GM12864 (cell line): ENCODE results near the gene IER5.
"Not testable (repeated sequence)": the region's sequence is repeated elsewhere in the genome, so short reads cannot be mapped to it uniquely, and the experiment has no call there.

Source experiments
- DNase-seq: peaks from one replicate; pipeline ENCODE4 v3.0.0-alpha.2; 2011; ENCODE audit warnings: low read depth
- H3K4me3 ChIP-seq: 2 replicates; pipeline ENCODE4 v1.5.1; 2011; ENCODE audit warnings: mild to moderate bottlenecking, low read depth, low read length, control low read depth
- TF ChIP-seq, protein P1 (sequence below): IDR thresholded peaks from 2 replicates; pipeline ENCODE4 v1.5.1; 2011; ENCODE audit warnings: low read depth, mild to moderate bottlenecking, moderate library complexity, low read length, control low read depth, inconsistent platforms; ENCODE audit errors: missing control alignments

IER5 gene

DNA sequence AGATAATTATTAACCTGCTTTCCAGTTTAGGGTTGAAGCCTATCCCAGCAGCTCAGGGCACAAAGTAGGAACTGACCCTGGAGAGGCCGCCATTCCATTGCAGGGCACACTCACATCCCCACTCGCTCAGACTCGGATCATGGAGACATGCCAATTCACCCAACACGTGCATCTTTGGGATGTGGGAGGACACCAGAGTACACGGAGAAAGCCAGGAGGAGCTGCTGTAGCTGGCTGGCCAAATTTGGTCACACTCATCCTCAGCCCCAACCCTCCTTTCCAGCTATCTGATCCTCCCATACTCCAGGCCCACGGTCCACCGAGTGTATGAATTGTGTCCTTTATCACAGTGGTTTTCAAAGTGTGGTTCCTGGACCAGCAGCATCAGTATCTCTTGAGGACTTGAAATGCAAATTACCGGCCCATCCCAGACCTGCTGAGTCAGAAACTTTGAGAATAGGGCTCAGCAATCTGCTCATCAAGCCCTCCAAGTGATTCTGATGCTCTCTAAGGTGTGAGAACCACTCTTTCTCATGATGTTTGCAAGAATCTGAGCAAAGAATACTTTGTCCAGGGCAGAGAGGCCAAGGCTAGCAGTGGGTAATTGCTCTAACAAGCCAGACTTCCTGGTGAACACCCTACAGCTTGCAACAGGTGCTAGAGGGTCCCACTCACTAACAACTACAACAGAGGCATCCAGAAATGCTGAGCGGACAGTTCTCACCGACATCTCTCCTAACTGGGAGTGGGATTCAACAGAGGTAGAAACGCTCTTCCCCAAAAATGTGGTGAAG is 26.3 kb downstream of the IER5 start:
- H3K4me3 ChIP-seq: no peak overlapping the region
- TF ChIP-seq, protein P1, sequence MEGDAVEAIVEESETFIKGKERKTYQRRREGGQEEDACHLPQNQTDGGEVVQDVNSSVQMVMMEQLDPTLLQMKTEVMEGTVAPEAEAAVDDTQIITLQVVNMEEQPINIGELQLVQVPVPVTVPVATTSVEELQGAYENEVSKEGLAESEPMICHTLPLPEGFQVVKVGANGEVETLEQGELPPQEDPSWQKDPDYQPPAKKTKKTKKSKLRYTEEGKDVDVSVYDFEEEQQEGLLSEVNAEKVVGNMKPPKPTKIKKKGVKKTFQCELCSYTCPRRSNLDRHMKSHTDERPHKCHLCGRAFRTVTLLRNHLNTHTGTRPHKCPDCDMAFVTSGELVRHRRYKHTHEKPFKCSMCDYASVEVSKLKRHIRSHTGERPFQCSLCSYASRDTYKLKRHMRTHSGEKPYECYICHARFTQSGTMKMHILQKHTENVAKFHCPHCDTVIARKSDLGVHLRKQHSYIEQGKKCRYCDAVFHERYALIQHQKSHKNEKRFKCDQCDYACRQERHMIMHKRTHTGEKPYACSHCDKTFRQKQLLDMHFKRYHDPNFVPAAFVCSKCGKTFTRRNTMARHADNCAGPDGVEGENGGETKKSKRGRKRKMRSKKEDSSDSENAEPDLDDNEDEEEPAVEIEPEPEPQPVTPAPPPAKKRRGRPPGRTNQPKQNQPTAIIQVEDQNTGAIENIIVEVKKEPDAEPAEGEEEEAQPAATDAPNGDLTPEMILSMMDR: no peak
- no peak for DNase-seq

DNA sequence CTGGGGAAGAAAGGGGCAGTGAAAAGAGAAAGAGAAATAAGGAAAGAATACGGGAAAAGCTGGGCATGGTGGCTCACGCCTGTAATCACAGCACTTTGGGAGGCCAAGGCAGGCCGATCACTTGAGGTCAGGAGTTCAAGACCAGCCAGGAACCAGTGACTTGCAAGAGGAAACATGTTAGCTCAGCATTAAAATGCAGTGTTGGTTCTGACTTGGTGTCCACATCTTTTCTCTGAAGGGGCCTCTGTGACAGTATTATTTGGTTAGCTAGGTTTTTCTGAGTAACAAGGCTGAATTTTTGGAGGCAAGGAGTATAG is 26.8 kb downstream of the IER5 start:
- H3K4me3 ChIP-seq: no peak overlapping the region
- no peak for DNase-seq
- TF ChIP-seq, protein P1: no peak

DNA sequence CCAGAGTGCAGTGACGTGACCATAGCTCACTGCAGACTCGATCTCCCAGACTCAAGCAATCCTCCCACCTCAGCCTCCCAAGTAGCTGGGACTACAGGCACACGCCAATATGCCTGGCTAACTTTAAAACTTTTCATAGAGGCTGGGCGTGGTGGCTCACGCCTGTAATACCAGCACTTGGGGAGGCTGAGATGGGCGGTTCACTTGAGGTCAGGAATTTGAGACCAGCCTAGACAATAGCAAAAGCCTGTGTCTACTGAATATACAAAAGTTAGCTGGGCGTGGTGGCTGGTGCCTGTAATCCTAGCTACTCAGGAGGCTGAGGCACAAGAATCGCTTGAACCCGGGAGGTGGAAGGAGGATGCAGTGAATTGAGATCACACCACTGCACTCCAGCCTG is 27.5 kb downstream of the IER5 start:
- H3K4me3 ChIP-seq, DNase-seq: not testable (repeated sequence)

DNA sequence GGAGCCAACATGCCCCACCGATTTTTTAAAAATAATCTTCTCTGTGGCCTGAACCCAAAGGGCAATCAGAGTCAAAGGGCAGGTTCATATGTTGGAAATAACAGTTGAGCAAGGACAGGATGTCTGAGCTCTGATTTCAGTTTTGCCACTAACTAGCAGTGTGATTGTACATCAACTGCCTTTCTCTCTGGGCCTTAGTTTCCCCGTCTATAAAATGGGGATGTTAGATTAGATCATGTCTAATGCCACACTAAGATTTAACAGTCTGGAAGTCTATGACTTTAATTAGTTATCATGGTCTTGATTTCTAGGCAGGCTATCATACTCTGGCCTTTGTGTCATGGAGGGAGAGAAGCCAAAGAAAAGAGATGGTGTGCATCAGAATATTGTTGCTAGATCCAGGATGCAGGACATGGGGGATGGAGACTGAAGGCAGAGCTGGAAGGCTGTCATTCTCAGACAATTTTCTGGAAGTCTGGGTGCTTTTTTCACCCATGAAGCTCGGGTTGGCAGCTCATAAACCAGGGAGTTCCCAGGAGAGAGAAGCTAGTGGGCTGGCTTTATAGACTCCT is 28.4 kb downstream of the IER5 start:
- H3K4me3 ChIP-seq: no peak overlapping the region
- no peak for DNase-seq
- TF ChIP-seq, protein P1: no peak

DNA sequence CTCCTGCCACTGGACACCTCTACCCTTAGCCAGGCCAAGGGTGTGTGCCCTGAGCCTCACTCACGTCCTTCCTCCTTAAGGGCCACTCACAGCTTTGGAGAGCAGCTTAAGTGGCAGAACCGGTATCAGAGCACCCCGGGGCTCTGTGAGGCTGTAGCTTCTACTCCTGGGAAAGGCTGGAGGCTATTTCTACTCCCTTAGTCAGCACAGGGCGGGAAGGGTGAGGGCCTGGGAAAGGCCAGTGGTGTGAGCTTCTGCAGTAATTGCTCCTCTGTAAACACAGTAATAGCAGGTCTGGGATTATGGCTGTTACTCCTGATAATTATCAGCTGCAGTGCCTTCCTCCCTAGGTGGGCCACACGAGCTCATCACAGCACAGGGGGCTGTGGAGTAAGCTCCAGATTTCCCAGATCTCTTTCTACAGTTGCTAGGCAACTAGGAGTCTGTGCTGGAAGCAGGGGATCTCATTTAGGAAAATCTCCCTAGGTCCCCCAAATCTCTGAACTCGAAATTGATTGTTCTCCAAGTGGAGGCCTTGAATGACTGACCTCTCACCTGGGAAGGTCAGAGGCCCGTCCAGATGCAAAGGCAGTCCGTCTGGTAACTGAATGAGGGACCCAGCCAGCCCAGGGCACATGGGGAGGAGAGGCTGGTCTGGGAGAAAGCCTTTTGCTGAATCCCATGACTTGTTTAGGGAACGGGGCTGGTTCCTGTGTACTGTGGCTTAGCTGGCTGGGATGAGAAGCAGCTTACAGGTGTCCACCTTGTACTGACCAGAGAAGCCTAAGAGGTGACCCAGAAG is 29.3 kb downstream of the IER5 start:
- no peak overlapping the region for H3K4me3 ChIP-seq
- TF ChIP-seq, protein P1: no peak
- DNase-seq: no peak

DNA sequence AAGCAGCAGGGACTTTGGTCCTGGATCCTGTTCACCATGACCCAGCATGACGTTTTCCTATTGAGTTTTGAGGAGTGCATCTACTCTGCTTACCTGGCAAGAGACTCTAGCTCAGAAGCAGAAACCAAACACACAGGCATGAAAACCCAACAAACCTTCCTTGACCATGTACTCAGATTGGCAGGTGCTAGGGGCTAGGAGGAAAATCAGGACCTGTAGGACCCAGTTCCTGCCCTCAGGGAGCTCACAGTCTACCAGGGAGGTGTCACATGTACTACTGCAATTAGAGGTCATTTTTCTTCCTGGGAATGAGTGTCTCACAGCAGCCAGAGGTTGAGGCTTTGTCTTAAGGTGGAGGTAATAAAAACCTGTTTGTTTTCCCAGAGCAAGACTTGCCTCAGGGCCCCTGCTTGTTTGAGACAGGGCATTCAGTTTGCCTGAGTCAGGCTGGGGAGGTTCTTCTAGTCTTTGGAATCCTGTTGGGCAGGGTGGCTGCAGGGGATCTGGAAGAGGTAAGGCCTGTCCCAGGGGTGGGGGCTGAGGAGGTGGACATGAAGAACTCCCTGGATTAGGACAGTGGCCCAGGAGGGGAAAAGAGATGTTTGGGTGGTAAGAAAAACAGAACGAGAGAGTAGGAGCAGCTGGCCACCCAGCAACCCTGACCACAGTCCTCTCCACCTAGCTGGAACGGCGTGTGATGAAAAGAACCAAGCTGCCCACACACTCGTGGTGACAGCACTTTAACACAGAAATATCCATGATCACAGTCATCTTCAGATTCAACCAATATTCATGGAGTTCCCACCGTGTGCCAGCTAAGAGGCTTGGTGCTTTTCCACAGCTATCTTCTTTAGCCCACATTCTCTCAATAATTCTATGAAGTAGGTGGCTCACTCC is 30.8 kb downstream of the IER5 start:
- TF ChIP-seq, protein P1: no peak
- DNase-seq: no peak
- H3K4me3 ChIP-seq: no peak overlapping the region

DNA sequence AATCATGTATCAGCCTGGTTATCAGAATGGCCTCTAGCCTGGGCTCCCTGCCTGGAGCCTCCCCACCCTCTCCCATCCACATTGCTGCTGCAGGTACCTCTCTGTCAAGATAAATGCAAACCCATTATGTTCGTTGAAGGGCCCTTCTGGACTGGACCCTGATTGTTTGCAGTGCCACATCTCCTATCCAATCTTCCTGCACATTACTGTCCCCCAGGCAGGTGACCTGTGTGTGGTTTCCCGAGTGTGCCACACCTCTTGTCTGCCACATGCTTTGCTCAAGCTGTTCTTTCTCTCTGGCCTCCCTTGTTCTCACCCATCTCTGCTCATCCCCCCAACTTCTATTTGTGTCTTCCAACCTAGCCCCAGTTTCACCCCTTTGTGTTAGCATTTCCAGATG is 32.4 kb downstream of the IER5 start:
- TF ChIP-seq, protein P1: no peak
- H3K4me3 ChIP-seq: no peak overlapping the region
- no peak for DNase-seq
